HEK293 (cell line): ENCODE data around the gene LTC4S.

Experiments
- CTCF ChIA-PET: fragments of 350-600 bp; formaldehyde crosslinking; extraction: SDS; loops from one replicate; lab custom pipeline; 2021; ENCODE audit warnings: antibody characterized with exemption; lab: Yijun Ruan, JAX
- POLR2A ChIA-PET: fragments of 300-600 bp; formaldehyde crosslinking; extraction: SDS; loops from one replicate; lab custom pipeline; 2020; ENCODE audit warnings: antibody characterized with exemption, inconsistent platforms; lab: Yijun Ruan, JAX
- H3K27ac ChIP-seq: fragments of 200-500 bp; sonication (Bioruptor generic); 2 replicates; pipeline ENCODE4 v1.5.1; 2014; ENCODE audit warnings: low read depth, low read length, control low read depth, inconsistent platforms; ENCODE audit errors: extremely low read depth
- H3K36me3 ChIP-seq, 2 experiments: fragments of 200-500 bp in 1 of 2; sonication (Bioruptor generic) in 1 of 2; 1 replicate in 1 of 2; 2 replicates in 1 of 2; pipeline ENCODE4 v1.5.1; 2014 to 2017; ENCODE audit warnings: inconsistent platforms in 2 of 2, low read length in 2 of 2; ENCODE audit not compliant: control insufficient read depth in 2 of 2, insufficient read depth in 1 of 2
- H3K4me1 ChIP-seq: fragments of 200-500 bp; sonication (Bioruptor generic); 2 replicates; pipeline ENCODE4 v1.5.1; 2014; ENCODE audit warnings: mild to moderate bottlenecking, low read length, inconsistent platforms; ENCODE audit not compliant: control insufficient read depth, insufficient read depth
- H3K4me3 ChIP-seq: 2 replicates; pipeline ENCODE4 v1.5.1; 2011; ENCODE audit warnings: low read depth, mild to moderate bottlenecking, control low read depth, low read length, moderate library complexity
- H3K9me3 ChIP-seq: fragments of 200-500 bp; sonication (Bioruptor generic); 2 replicates; pipeline ENCODE4 v1.5.1; 2014; ENCODE audit warnings: low read depth, low read length, inconsistent platforms; ENCODE audit not compliant: control insufficient read depth, insufficient read depth
- BCL11A ChIP-seq: fragments of 450-650 bp; formaldehyde crosslinking; IDR thresholded peaks from 2 replicates; pipeline ENCODE4 v1.5.1; 2016; ENCODE audit warnings: low read depth, missing biosample characterization, missing genetic modification characterization
- EGR2 ChIP-seq: fragments of 450-650 bp; formaldehyde crosslinking; IDR thresholded peaks from 2 replicates; pipeline ENCODE4 v1.5.1; 2016; ENCODE audit warnings: low read depth, missing biosample characterization, missing genetic modification characterization
- GLI4 ChIP-seq: fragments of 450-650 bp; formaldehyde crosslinking; IDR thresholded peaks from 2 replicates; pipeline ENCODE4 v1.5.1; 2016; ENCODE audit warnings: missing biosample characterization, missing genetic modification characterization
- KLF1 ChIP-seq: fragments of 450-650 bp; formaldehyde crosslinking; IDR thresholded peaks from 2 replicates; pipeline ENCODE4 v1.5.1; 2016; ENCODE audit warnings: missing biosample characterization, missing genetic modification characterization
- OVOL3 ChIP-seq: fragments of 450-650 bp; formaldehyde crosslinking; IDR thresholded peaks from 2 replicates; pipeline ENCODE4 v1.5.1; 2016; ENCODE audit warnings: missing biosample characterization, missing genetic modification characterization
- PBX3 ChIP-seq: sonication (generic); formaldehyde crosslinking; IDR thresholded peaks from 2 replicates; pipeline ENCODE4 v1.8.1; 2022; ENCODE audit warnings: mild to moderate bottlenecking, moderate library complexity, missing genetic modification reagents
- PRDM6 ChIP-seq: fragments of 450-650 bp; formaldehyde crosslinking; IDR thresholded peaks from 2 replicates; pipeline ENCODE4 v1.5.1; 2017; ENCODE audit warnings: missing biosample characterization, missing genetic modification characterization
- SCRT2 ChIP-seq: fragments of 450-650 bp; formaldehyde crosslinking; IDR thresholded peaks from 2 replicates; pipeline ENCODE4 v1.5.1; 2016; ENCODE audit warnings: missing biosample characterization, missing genetic modification characterization
- SP2 ChIP-seq: fragments of 450-650 bp; formaldehyde crosslinking; IDR thresholded peaks from 2 replicates; pipeline ENCODE4 v1.5.1; 2016; ENCODE audit warnings: missing biosample characterization, missing genetic modification characterization
- ZBTB21 ChIP-seq: fragments of 450-650 bp; formaldehyde crosslinking; IDR thresholded peaks from 2 replicates; pipeline ENCODE4 v1.5.1; 2017; ENCODE audit warnings: missing biosample characterization, missing genetic modification characterization
- ZBTB49 ChIP-seq: fragments of 450-650 bp; formaldehyde crosslinking; IDR thresholded peaks from 2 replicates; pipeline ENCODE4 v1.5.1; 2016; ENCODE audit warnings: missing biosample characterization, missing genetic modification characterization, low read depth
- ZNF112 ChIP-seq: fragments of 450-650 bp; formaldehyde crosslinking; IDR thresholded peaks from 2 replicates; pipeline ENCODE4 v1.5.0; 2017; ENCODE audit warnings: missing biosample characterization, missing genetic modification characterization
- ZNF175 ChIP-seq: fragments of 450-650 bp; formaldehyde crosslinking; IDR thresholded peaks from 2 replicates; pipeline ENCODE4 v1.5.1; 2016; ENCODE audit warnings: missing biosample characterization, missing genetic modification characterization
- ZNF248 ChIP-seq: fragments of 450-650 bp; formaldehyde crosslinking; IDR thresholded peaks from 2 replicates; pipeline ENCODE4 v1.5.1; 2017; ENCODE audit warnings: missing biosample characterization, missing genetic modification characterization
- ZNF354C ChIP-seq: fragments of 450-650 bp; formaldehyde crosslinking; IDR thresholded peaks from 2 replicates; pipeline ENCODE4 v1.5.1; 2016; ENCODE audit warnings: missing biosample characterization, missing genetic modification characterization, low read depth, borderline replicate concordance
- ZNF521 ChIP-seq: fragments of 450-650 bp; formaldehyde crosslinking; IDR thresholded peaks from 2 replicates; pipeline ENCODE4 v1.5.1; 2017; ENCODE audit warnings: missing biosample characterization, mild to moderate bottlenecking, missing genetic modification characterization
- ZNF548 ChIP-seq: fragments of 450-650 bp; formaldehyde crosslinking; IDR thresholded peaks from 2 replicates; pipeline ENCODE4 v1.5.1; 2016; ENCODE audit warnings: missing biosample characterization, missing genetic modification characterization
- ZNF660 ChIP-seq: fragments of 450-650 bp; IDR thresholded peaks from 2 replicates; pipeline ENCODE4 v1.5.1; 2018; ENCODE audit warnings: missing biosample characterization, mild to moderate bottlenecking, missing genetic modification characterization
- ZNF747 ChIP-seq: fragments of 450-650 bp; formaldehyde crosslinking; IDR thresholded peaks from 2 replicates; pipeline ENCODE4 v1.5.1; 2016; ENCODE audit warnings: missing biosample characterization, missing genetic modification characterization
- ZNF776 ChIP-seq: fragments of 450-650 bp; formaldehyde crosslinking; IDR thresholded peaks from 2 replicates; pipeline ENCODE4 v1.5.0; 2017; ENCODE audit warnings: missing biosample characterization, missing genetic modification characterization, borderline replicate concordance
- ZNF843 ChIP-seq: fragments of 450-650 bp; formaldehyde crosslinking; IDR thresholded peaks from 2 replicates; pipeline ENCODE4 v1.5.1; 2016; ENCODE audit warnings: missing biosample characterization, missing genetic modification characterization
- ZSCAN23 ChIP-seq: fragments of 450-650 bp; formaldehyde crosslinking; IDR thresholded peaks from 2 replicates; pipeline ENCODE4 v1.5.1; 2016; ENCODE audit warnings: missing biosample characterization, missing genetic modification characterization

Gene LTC4S

GRCh38 chr5:179779826-179780225 is 14.0 kb upstream of the LTC4S start:
- no peak for TF ChIP-seq ZNF747 (tag by site-specific recombination)

DNA sequence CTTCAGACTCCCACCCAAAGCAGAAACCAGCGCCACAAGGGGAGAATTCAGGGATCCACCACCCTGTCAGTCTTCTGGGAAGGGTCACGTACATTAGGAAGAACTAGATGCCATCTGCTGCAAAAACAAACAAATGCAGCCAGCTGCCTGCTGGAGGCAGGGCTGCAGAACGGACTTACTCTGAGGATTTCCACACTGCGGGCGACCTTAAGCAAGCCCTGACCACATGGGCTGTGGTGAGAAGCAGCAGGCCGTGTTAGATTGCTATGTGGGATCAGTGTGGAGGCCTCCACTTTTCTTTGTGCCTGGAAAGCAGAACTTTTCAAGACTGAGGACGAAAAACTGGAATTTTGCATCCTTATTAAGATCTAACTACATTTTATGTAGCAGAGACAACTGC is 13.4 kb upstream of the LTC4S start:
- Histone ChIP-seq H3K27ac (no peak overlapping the region), H3K4me1 (no peaks in the 10 kb centered on the region), H3K36me3 (peaks cover 4 to 51% of the 10 kb centered on the region in 2 experiments; a peak in 2 of 3 replicates), H3K9me3 (no peaks in the 10 kb centered on the region), H3K4me3 (no peak overlapping the region)
- ChIA-PET CTCF (interaction anchor here (0.8 kb wide), 1 partner anchor 25 kb away, joined by 3 read pairs; no protein-coding TSS in a partner anchor), POLR2A (interaction anchor here (1.5 kb wide), 1 partner anchor 16 kb away, joined by 4 read pairs; no protein-coding TSS in a partner anchor)
- TF ChIP-seq KLF1 (tag by site-specific recombination) (no peak), ZNF548 (tag by site-specific recombination) (no peak), ZNF660 (tag by site-specific recombination) (no peak), OVOL3 (tag by site-specific recombination) (no peak)

More at GRCh38 chr5:179779826-179780225, 14.0 kb upstream of the LTC4S start:
- peaks cover 4 to 56% of the 10 kb centered on the region in 2 experiments; a peak in 2 of 3 replicates for H3K36me3 ChIP-seq
- no peak overlapping the region for H3K27ac ChIP-seq
- H3K9me3 ChIP-seq, result no peaks in the 10 kb centered on the region
- no peak overlapping the region for H3K4me3 ChIP-seq
- no peaks in the 10 kb centered on the region for H3K4me1 ChIP-seq
- ChIA-PET POLR2A (interaction anchor here (1.5 kb wide), 1 partner anchor 16 kb away, joined by 4 read pairs; no protein-coding TSS in a partner anchor), CTCF (interaction anchor here (0.8 to 0.9 kb wide), 2 partner anchors 16 to 24 kb away, joined by 3 read pairs; no protein-coding TSS in a partner anchor)

DNA sequence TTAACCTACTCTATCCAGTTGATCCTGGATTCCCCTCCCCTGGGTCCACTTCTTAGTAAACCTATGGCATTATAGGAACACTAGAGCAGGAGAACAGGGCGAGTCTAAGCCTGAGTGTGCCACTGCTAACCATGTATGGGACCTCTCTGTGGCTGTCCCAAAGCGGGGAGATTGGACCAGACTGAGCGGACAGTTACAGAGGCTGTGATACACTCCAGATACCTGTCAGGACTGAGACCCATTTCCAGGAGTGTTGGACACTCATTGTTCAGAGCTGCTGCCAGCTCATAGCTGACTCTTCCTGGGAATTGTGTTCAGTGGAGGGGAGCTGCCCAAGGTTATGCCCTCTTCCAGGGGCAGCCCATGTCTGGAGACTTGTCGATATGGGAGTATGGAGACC is 11.9 kb upstream of the LTC4S start:
- H3K9me3 ChIP-seq, result no peaks in the 10 kb centered on the region
- ChIA-PET CTCF (interaction anchor here (0.9 kb wide), 1 partner anchor 14 kb away, joined by 3 read pairs; no protein-coding TSS in a partner anchor), POLR2A (no interaction called here)
- H3K4me1 ChIP-seq, result no peaks in the 10 kb centered on the region
- H3K4me3 ChIP-seq, result no peak overlapping the region
- H3K36me3 ChIP-seq, result peaks cover 4 to 36% of the 10 kb centered on the region in 2 experiments; a peak in 2 of 3 replicates
- no peak overlapping the region for H3K27ac ChIP-seq
- no peak for TF ChIP-seq PBX3
- no peak for TF ChIP-seq ZNF776 (tag by site-specific recombination)
- TF ChIP-seq SP2, result no peak
- no peak for TF ChIP-seq ZBTB49 (tag by site-specific recombination)
- no peak for TF ChIP-seq ZNF175
- no peak for TF ChIP-seq ZBTB21 (tag by site-specific recombination)
- no peak for TF ChIP-seq ZNF112 (tag by site-specific recombination)
- no peak for TF ChIP-seq ZNF843 (tag by site-specific recombination)
- TF ChIP-seq ZNF354C (tag by site-specific recombination), result no peak
- TF ChIP-seq GLI4 (tag by site-specific recombination), result no peak
- no peak for TF ChIP-seq SCRT2 (tag by site-specific recombination)
- no peak for TF ChIP-seq BCL11A (tag by site-specific recombination)
- TF ChIP-seq EGR2 (tag by site-specific recombination), result no peak
- TF ChIP-seq ZNF248 (tag by site-specific recombination), result no peak
- no peak for TF ChIP-seq PRDM6 (tag by site-specific recombination)
- TF ChIP-seq ZNF521 (tag by site-specific recombination), result no peak
- TF ChIP-seq ZSCAN23 (tag by site-specific recombination), result no peak
